ENCODE data around the gene SFMBT1.

DNA sequence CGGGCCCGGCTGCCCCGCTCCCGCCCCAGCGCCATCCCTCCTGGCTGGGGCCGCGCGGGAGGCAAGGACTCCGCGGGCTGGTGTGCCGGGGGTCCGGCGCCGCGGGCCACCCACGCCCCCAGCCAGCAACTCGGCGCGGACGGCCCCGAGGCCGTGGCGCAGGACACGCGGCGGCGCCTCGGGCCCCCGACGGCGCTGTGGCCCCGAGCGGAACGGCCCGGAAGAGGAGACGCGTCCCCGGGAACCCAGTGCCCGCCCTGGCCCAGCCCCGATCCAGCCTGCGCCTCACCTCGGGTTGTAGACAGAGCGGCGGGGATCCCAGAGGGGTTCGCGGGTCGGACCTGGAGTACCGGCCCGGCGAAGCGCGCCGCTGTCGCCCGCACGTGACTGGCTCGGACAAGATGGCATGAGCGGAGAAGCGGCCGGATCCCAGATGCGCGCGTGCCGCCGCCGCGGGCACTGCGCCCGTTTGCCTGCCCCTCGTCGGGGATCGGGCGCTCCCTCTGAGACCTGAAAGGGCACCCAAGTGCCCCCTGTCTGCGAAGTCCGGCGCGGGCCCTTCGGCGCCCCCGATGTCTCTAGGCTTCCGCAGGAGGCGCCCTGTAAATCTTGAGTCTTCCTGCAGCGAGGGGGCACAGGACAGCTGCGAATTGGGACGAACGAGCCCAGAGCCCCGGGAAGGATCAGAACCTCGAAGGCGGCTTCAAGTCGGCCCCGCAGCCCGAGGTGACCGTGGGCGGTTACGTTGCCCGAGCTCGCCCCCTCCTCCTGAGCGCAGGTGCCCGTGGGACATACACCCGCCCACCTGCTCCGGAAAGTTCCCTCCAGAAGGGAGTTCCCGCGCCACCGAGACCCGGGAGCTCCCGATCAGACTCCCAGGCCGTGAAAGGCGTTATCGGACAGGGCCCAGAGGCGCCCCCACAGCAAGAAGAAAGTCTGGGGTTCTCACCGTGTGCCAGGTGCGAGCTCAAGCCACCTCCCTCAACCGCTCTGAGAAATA lies 598 bp upstream of the SFMBT1 start:
- TF ChIP-seq, protein P1, sequence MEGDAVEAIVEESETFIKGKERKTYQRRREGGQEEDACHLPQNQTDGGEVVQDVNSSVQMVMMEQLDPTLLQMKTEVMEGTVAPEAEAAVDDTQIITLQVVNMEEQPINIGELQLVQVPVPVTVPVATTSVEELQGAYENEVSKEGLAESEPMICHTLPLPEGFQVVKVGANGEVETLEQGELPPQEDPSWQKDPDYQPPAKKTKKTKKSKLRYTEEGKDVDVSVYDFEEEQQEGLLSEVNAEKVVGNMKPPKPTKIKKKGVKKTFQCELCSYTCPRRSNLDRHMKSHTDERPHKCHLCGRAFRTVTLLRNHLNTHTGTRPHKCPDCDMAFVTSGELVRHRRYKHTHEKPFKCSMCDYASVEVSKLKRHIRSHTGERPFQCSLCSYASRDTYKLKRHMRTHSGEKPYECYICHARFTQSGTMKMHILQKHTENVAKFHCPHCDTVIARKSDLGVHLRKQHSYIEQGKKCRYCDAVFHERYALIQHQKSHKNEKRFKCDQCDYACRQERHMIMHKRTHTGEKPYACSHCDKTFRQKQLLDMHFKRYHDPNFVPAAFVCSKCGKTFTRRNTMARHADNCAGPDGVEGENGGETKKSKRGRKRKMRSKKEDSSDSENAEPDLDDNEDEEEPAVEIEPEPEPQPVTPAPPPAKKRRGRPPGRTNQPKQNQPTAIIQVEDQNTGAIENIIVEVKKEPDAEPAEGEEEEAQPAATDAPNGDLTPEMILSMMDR (IDR thresholded peaks at IDR 0.05; ENCODE audit: borderline replicate concordance, extremely low read depth, low read length, poor library complexity, severe bottlenecking), result peak; percentile 29
- no peak for TF ChIP-seq EZH2 (IDR thresholded peaks at IDR 0.05; ENCODE audit: borderline replicate concordance, low read depth, low read length, severe bottlenecking)

Measured in DND-41 (cell line).